Keratinocyte (primary cell): Measurements from ENCODE around the gene CLIC3.

Source experiments
- CTCF ChIP-seq, 3 experiments: IDR thresholded peaks in 1 of 3; conservative IDR thresholded peaks in 1 of 3; optimal IDR thresholded peaks in 1 of 3; 2 replicates in 2 of 3; 3 replicates in 1 of 3; pipeline versions ENCODE3 to v1.5.1; 2011; ENCODE audit warnings: low read length in 3 of 3, mild to moderate bottlenecking in 3 of 3, moderate library complexity in 2 of 3, control low read depth in 1 of 3, inconsistent platforms in 1 of 3; ENCODE audit not compliant: insufficient read depth in 2 of 3; ENCODE audit errors: extremely low read depth in 1 of 3
- EZH2 ChIP-seq: IDR thresholded peaks from one replicate; pipeline ENCODE4 v1.6.1; 2012; ENCODE audit warnings: inconsistent platforms, mild to moderate bottlenecking, low read length, moderate library complexity

DNA sequence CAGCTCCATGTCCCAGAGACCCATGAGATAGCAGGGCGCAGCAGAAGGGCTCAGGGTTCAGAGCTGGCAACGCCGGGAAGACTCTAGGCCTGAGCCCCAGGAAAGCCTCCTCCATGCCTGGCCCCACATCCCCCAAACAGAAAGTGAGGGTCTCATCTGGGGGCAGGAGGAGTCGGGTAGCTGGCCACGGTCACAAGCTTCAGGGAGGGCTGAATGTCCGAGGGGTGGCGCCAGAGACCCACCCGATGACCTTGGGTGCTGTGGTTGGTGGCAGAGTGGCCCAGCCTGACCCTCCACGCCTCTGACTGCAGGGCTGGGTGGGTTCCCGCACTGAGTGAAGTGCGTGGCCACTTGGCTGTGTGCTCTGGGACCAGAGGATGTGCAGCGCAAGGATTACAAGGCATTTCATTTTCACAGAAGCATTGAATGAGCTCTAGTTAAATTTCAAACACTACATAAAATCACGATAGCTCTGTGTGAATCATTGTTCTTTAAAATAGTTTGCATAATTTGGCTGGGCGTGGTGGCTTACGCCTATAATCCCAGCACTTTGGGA lies 48.3 kb downstream of the CLIC3 start:
- TF ChIP-seq CTCF (optimal IDR thresholded peaks at IDR 0.05 in 1 of 3, IDR thresholded peaks at IDR 0.05 in 1 of 3, conservative IDR thresholded peaks at IDR 0.05 in 1 of 3; ENCODE audit: extremely low read depth in 1 of 3, insufficient read depth in 2 of 3, low read length in 3 of 3) (peak in 2 of 3 experiments; percentile 12 to 43), EZH2 (no peak)
